GM18520 (cell line): ENCODE results near the gene MGMT.
A peak's percentile ranks its signal among the peaks of the same experiment; 100 is the strongest.

Experiments
- ATAC-seq: cut with Tn5 transposase; IDR thresholded peaks from one replicate; pipeline ENCODE4 v1.9.1; 2021; ENCODE audit not compliant: unreplicated experiment

Gene MGMT

DNA sequence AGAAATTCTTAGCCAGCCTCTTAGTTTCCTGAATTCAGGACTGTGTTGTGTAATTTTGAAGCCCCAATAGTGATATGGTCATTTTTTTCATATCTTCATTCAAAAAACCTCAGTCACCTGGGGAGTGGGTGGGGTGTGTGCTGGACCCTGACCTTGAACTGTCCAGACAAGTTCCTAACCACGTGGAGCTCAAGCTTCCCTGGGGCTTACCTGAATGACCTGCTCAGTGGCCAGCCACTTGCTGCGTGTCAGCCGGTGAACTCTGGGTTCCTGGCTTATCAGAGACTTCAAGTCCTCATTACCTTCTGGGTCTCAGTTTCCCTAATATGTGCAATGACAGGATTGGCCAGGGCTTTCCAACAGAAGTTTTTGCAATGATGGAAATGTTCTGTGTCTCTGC, 27.1 kb downstream of the MGMT start:
- ATAC-seq: no peak

DNA sequence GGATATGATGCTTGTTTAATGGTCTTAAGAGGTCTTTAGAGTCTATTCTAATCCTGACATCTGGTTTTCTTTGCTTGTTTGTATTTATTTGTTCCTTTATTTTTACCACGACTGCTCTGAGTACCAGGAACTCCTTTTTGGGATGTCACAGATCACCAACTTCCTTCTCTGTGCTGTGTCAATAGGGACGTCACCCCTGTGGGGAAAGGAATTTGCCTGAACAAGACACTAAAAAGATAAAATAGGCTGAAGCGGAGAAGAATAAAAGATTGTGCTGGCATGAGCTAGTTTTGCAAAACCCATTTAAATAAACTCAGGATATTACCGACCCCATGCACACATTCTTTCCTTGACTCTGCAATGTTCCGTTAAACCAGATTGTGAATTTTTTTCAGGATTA, 27.7 kb downstream of the MGMT start:
- ATAC-seq: no peak

DNA sequence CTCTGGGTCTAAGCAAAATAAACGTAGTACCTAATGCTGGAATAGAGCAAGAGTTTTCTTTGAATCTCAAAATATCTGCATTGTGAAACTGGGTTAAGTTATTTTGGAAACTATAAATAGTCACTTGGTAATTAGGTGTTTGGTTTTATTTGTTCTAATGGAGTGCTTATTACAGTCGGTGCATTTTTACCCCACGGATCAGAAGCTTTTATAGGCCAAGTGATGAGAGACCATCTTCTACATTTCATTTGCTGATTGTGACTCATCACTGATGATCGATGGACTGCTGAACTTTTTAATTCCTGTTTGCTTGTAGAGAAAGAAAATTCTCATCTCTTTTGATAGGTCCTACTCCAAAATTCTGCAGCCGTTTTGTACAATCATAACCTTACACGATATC, 28.2 kb downstream of the MGMT start:
- no peak for ATAC-seq

DNA sequence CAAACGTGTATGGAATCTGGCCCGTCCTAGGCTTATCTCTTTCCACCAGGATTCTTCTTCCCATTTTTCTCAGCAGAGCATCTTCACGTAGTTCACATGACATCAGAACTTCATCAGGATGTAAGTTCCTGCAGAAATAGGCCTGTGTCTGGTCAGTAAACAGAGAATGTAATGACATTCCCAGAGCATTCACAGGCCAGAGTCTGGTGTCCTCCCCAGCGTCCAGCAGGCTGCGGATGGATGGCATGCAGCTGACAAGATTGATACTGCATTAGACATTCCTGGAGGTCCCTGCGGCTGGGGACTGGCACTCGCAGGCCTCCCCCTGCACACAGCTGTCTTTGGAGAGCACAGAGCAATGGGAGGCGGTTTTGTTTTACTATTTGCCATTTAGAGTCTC, 28.7 kb downstream of the MGMT start:
- no peak for ATAC-seq

DNA sequence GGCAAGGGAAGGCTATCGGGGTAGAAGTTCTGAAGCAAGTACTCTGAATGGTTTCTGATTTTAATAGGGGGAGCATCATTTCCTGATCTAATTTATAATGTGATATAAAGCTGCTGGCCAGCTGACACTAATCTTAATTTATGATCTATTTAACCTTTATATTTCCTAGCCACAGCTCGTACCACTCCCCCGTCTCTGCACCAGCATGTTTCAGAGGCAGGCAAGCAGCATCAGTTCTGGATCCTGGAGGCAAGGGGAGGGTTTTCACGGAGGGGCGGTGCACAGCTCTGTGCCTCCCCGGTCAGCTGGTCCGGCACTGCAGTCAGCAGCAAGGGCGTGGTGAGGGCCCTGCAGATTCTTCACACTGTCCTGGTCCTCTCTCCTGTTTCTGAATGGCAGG, 30.0 kb downstream of the MGMT start:
- no peak for ATAC-seq

DNA sequence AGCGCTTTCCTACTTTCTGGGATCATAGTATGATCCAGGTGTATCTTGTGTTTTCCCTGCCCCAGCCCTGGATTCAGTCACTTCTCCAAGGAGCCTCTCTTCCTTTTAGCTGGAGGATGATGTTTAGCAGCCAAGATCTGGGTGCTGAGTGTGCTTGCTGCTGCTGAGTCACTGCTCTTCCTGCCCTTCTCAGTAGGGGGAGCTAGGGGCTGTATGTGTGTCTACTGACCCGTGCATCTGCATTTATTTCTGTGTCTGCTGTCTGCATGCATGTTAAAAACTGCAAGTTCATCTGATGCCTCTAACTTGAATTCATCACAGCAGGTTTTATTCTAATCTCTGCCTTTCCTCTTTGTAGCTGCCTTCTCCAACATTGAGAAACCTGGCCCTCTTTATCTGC, 31.6 kb downstream of the MGMT start:
- no peak for ATAC-seq

DNA sequence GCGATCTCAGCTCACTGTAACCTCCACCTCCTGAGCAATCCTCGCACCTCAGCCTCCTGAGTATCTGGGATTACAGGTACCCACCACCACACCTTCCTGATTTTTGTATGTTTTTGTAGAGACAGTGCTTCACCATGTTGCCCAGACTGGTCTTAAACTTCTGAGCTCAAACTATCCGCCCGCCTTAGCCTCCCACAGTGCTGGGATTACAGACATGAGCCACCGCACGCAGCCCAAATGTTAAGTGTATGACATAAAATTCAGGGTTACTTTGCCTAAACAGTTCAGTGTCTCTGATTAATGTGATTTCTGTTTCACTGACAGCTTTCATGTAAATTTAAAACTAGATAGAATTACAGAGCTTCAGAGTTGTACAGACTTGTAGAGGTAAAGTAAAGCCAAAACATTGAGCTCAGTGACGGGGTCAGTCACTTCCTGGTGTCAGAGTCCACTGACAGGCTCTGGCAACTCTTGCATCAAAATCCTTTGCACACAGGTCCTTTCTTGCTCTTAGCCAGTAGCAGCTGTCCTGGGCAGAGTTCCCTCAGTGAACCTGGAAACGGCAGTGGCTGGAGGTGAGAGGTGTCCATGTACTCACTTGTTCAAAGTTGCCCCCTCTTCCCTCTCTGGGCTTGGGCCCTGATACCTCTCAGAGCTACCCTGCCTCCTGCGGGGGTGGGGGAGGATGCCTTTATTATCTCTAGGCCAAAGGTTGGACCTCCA, 33.7 kb downstream of the MGMT start:
- ATAC-seq: no peak

DNA sequence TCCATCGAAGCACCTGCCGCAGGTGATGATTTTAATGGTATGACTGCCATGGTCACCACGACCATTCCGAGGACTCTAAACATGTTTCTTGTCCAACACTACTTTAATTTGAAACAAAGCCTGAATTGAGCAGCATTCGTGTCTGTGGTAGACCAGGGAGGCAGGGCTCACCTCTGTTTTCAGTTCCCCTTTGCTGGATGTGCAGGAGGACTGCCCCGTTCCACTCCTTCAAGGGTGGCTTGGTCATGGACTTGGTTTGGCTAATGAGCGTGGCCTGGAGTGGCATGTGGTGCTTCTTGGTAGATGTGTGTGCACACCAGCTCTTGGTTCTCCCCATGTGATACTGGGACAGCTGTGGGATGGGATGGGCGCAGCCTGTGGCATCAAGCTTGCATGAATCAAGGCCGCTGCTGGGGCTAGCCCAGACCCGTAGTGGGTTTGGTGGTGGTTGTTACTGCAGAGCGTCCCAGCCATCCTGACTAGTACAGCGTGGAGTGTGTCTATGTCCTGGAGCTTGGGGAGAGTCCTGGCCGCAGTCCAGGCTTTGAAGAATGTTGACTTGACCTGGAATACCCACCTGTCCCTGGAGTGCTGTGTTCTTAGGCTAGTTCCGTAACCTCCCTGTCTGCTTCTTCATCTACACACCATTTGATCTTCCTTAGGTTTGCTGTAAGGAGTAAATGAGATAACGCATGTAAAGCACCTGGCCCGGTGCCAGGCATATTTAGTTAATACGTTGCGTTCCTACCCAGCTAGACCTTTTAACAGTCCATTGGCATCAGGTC, 34.8 kb downstream of the MGMT start:
- peak; percentile 88 for ATAC-seq

DNA sequence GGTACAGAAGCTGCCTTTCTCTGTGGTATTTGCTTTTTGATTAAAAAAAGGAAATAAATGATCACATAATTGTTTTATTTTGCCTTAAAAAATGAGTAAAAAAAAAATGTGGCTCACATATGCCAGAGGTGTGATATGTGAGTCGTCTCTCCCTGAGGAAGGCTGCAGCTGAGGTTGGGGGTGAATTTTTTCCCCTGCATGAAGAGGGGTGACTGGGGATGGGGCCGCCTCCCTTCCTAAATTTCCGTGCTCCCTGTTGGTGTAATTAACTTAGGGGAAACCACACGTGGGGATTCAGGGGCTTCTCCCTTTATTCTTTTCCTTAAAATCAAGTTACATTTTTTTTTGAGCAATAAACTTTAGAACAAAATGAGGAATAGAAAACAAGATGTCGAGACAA, 35.4 kb downstream of the MGMT start:
- ATAC-seq: no peak

DNA sequence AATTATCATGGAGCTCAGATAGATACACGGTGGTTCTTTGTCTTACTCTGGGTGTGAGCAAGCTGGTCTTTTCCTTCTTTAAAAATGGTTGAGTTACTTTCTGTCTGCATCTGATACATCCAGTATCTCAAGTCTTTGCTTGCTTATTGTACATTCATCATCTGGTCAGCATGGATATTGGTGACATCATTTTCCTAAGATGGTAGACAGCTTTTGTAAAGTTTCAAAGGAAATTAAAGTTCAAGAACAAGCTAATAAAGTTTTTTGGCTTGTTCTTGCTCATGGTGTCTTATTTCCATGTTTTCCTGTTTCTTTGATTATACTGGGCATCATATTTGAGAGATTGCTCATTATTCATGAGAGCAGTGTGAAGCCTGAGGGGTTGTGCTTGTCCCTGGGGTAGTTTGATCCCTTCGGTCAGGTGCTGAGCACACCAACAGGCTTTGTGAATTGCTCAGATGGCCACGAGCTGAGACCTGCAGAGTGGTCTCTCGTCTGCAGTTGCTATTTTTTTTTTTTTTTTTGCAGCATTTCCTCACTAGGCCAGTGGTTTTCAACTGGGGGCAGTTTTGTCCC, 38.5 kb downstream of the MGMT start:
- no peak for ATAC-seq

DNA sequence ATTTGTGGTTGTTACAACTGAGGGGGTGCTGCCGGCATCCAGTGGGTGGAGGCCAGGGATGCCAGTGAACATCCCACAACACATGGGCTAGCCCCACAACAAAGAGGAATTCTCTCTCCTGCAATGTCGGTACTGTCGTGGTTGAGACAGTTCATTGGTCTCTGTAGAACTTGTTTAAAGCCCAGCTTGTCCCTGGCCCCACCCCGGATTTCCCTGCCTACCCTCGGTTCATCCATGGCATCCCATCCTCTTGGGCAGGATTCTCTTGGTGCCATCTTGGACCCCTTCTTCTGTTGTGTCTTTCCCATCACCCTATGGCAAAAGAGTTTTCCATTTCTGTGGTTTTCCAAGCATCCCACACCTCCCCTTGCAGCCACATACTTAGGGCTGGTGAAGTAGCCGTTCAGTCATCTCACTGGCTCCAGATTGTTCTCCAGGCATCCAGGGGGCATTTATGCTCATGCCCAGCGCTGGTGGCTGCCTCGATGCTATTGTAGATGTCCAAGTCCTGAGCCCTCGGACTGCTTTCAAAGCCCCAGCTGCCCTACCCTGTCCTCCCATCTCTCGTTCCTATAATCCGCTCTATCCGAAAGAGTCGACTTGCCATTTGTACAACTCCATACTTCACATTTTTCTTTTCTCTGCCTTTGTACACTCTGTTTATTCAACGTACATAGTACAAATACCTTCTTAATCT, 39.2 kb downstream of the MGMT start:
- no peak for ATAC-seq

DNA sequence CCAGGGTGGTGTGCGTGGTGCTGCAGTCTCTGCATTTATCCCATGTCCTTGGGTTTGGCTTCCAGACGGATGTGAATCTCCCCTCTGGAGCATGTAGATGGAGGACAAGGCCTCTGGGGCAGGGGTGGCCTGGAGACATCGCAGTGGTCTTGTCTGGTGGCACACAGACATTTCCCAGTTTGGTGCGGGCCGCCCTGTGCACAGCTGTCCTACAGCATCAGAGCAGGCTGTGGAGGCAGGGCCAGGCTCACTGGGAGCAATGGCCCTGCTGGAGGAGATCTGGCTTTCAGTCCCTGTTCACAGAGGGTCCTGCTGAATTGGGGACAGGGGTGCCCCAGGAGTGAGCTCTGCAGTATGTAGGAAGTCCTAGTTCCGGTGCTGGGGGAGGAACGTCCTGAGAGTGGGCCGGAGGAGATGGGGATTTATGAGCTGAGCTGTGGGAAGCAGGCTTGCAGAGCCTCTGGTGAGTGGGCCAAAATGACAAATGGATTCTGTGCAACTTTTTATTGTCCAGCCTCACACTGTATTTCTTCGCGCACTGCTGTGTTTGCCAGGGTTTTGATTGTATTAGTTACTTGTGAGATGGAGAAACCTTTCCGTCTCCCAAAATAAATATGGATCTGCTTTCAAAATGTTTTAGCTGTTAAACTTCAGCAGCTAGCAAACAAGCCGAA, 40.3 kb downstream of the MGMT start:
- ATAC-seq: no peak

DNA sequence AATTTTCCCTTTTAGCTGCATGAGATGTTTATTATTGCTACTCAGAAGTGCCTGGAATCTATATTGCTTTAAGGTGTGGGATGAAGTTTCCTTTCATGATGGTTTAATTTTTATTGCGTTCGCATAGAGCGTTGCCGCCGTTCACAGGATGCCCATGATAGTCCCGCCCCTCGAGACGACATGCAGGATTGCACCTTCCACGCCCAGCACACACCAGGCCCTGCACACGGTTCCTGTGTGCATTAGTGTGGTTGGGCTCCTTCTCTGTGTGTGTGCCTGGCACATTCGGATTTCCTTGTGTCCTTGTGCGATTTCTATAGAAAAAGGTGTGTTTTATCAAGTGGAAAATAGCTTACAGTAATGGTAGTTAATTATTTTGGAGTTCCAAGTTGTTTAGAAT, 42.1 kb downstream of the MGMT start:
- no peak for ATAC-seq

DNA sequence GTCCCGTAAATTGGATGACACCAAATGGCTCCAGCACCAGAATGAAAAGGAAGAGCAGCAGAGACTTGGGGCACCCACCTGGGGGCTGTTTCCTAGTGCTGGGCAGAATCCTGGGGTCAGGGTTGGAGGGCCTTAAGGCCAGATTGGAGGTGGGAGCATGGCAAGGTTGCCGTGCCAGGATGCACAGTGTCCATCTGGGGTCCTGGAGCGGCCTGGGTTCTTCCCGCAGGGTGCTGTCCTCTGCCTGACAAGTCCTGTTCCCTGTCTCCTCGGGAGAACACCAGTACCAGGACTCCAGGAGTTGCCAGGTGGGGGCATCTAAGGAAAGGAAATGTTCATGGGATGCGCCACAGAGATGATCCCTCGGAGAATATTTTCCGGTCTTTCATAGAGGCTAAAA, 42.8 kb downstream of the MGMT start:
- ATAC-seq: no peak

DNA sequence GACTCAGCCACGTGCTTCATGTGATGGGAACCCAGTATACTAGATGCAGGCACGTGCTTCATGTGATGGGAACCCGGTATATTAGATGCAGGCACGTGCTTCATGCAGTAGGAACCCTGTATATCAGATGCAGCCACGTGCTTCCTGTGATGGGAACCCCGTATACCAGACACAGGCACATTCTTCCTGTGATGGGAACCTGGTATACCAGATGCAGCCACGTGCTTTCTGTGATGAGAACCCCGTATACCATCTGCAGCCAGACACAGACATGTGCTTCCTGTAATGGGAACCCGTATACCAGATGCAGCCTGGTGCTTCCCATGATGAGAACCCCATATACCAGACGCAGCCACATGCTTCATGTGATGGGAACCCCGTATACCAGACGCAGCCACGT, 44.0 kb downstream of the MGMT start:
- no peak for ATAC-seq

DNA sequence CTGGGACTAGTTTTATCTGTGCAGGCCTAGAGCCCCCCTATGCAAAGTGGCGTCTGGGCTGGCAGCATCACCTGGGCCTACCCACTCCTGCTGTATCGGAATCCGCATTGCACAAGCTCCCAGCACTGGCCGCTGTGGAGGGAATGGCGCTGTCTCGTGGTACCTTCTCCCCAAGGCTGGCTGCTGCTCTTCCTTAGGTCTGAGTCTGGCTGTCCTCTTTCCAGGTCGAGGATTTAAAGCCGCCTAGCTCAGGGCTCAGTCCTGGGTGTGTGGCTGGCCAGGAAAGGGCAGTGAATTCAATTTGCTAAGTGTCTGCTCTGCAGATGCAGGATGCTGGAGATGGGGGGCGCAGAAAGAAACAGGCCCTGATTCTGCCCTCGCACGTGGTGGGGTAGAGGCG, 44.7 kb downstream of the MGMT start:
- no peak for ATAC-seq

DNA sequence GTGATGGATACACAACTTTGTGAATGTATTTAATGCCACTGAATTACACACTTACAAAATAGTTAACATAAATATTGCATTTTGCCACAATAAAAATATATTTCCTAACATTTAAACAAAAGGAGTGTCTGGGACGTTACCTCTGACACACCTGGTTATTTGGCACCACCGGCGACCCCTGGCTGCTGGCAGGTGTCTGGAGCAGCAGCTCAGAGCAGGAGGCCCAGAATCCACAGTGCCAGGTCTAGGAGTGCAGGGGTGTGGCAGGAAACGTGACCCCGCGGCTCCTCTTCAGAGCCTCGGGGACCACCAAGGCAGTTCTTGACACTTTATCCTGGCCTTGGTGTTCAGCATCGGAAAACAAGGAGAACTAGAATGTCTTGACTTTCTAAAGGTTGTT, 46.3 kb downstream of the MGMT start:
- no peak for ATAC-seq

DNA sequence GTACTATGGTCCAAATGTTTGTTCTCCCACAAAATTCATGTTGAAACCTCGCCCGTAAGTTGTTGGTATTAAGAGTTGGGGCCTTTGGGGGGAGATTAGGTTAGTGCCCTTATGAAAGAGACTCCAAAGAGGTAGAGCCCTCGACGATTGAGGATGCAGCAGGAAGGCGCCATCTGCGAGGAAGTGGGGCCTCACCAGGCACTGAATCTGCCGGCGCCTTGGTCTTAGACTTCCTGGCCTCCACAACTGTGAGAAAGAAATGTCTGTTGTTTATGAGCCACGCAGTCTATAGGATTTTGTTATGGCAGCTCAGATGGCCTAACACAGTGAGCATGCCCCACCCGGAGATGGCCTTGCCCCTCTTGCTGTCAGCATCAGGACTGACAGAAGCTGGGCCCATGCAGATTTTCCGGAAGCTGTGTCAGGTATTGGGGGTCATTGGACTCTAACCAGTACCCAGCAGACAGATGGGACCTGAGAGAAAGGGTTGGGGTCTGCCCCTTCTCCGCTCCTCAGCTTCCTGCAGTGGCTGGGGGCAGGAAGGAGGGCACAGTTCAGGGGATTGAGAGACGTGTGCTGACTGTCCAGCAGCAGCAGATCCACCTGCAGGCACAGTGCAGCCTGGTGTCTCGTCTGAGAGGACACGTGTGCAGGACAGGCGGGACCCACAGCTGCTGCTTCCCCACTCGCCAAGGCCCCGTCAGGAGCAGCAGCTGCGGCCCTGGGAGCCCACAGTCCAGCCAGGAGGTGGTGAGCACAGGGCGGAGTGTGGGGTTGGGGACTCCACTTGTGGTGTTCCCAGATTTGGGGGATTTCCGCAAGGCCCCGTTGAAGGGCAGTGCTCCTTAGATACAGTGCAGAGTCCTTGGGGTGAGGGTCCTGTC, 47.8 kb downstream of the MGMT start:
- no peak for ATAC-seq

DNA sequence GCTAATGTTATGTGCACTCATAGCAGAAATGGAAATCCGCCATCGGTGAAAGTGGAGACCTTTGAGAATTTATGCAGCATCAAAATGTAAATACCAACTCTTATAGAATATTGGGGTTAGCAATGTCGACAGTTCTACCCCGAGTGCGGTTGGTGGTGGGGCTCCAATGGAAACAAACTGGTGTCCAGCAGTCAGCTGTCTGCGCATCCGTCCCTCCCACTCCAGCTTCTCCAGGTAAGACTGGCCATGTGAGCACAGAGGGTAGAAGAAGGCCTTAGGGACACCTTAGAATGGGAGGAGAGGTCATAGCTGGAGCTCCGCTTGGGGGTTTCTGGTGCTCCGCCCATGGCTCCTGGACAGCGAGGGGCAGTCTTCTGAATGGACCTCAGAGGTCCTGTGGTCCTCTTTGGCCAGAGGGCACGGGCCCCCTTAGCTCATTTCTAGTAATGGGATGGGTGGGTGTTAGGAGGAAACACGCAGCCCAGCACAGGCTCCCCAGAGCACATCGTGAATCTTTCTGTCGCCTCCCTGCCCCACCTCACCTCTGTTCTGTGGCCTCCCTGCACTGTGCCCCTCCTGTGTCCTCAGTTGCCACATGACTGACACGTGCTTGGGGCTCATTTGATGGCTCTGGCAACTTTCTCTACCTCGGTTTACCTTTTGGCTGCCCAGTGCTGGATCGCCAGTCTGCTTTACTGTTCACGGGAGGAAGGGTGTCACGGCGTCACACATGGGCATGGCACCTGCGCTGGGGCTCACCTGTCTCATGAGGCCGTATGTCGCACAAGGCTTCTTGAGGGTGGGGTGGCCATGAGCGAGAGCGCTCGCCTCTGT, 50.0 kb downstream of the MGMT start:
- ATAC-seq: no peak
